Hepatocyte (in vitro differentiated cells): Measurements from ENCODE around the gene USP47. TPM values are rescaled to one million over a fixed set of nuclear protein-coding genes. Genes with fewer than 3 reads are reported as not detected.
A peak's percentile ranks its signal among the peaks of the same experiment; 100 is the strongest.

ENCODE experiments used
- DNase-seq: peaks from one replicate; pipeline ENCODE4 v3.0.0-alpha.2; 2016; ENCODE audit warnings: low spot score
- H2AFZ ChIP-seq: fragments of 200-600 bp; sonication (generic); 2 replicates; pipeline ENCODE4 v1.6.0; 2016; ENCODE audit warnings: antibody characterized with exemption, mild to moderate bottlenecking
- H3K27ac ChIP-seq: fragments of 200-600 bp; sonication (generic); 2 replicates; pipeline ENCODE4 v1.5.1; 2016; ENCODE audit warnings: mild to moderate bottlenecking
- H3K27me3 ChIP-seq: fragments of 200-600 bp; sonication (generic); 2 replicates; pipeline ENCODE4 v1.6.1; 2016
- H3K36me3 ChIP-seq: fragments of 200-600 bp; sonication (generic); replicated peaks from 2 replicates; pipeline ENCODE4 v1.5.1; 2016; ENCODE audit warnings: low read depth; ENCODE audit not compliant: insufficient read depth
- H3K4me1 ChIP-seq: fragments of 200-600 bp; sonication (generic); 2 replicates; pipeline ENCODE4 v1.5.1; 2016; ENCODE audit warnings: mild to moderate bottlenecking, moderate library complexity; ENCODE audit not compliant: insufficient read depth
- H3K4me2 ChIP-seq: fragments of 200-600 bp; sonication (generic); 2 replicates; pipeline ENCODE4 v1.6.0; 2016
- H3K4me3 ChIP-seq: fragments of 200-600 bp; sonication (generic); 2 replicates; pipeline ENCODE4 v1.5.1; 2016; ENCODE audit warnings: mild to moderate bottlenecking
- H3K79me2 ChIP-seq: fragments of 200-600 bp; sonication (generic); 2 replicates; pipeline ENCODE4 v1.6.0; 2017; ENCODE audit warnings: mild to moderate bottlenecking
- H3K9me2 ChIP-seq: fragments of 200-600 bp; sonication (generic); replicated peaks from 2 replicates; pipeline ENCODE4 v1.6.0; 2017; ENCODE audit warnings: mild to moderate bottlenecking; ENCODE audit not compliant: insufficient read depth
- H3K9me3 ChIP-seq: fragments of 200-600 bp; sonication (generic); 2 replicates; pipeline ENCODE4 v1.5.1; 2016; ENCODE audit warnings: low read depth, mild to moderate bottlenecking
- H4K20me1 ChIP-seq: fragments of 200-600 bp; sonication (generic); 2 replicates; pipeline ENCODE4 v1.6.0; 2016; ENCODE audit warnings: mild to moderate bottlenecking; ENCODE audit not compliant: insufficient read depth, poor library complexity, severe bottlenecking
- EZH2 ChIP-seq: fragments of 200-600 bp; sonication (generic); IDR thresholded peaks from 2 replicates; pipeline ENCODE4 v1.6.1; 2016; ENCODE audit warnings: antibody characterized with exemption, mild to moderate bottlenecking, borderline replicate concordance
- EZH2phosphoT487 ChIP-seq: fragments of 200-600 bp; sonication (generic); IDR thresholded peaks from one replicate; pipeline ENCODE4 v1.6.1; 2018; ENCODE audit warnings: antibody characterized with exemption, mild to moderate bottlenecking, low read depth, moderate library complexity; ENCODE audit not compliant: unreplicated experiment, severe bottlenecking
- WGBS: methylation state at CpG from one replicate; pipeline ENCODE4 v1.1.6; 2016; ENCODE audit warnings: low lambda C conversion rate; ENCODE audit errors: missing lambda C conversion rate; 5-methylcytosine and 5-hydroxymethylcytosine counted together
- polyA plus RNA-seq: library from polyadenylated mRNA; unstranded; fragments of >200 nt; fragmentation: Nextera tagmentation; extraction: Ambion mirVana; gene quantifications from 2 replicates; pipeline ENCODE4 v1.2.1, GENCODE V29; 2016
- total RNA-seq: library from RNA; depleted of rRNA; stranded (reverse); fragments of >200 nt; gene quantifications from 2 replicates; pipeline ENCODE4 v1.2.3, GENCODE V29; 2014
- TF ChIP-seq, protein P1 (sequence below): fragments of 200-600 bp; sonication (generic); IDR thresholded peaks from 2 replicates; pipeline ENCODE4 v1.5.1; 2016; ENCODE audit warnings: antibody characterized with exemption, mild to moderate bottlenecking; ENCODE audit not compliant: poor library complexity

Gene USP47
- total and polyA plus RNA-seq, 2 experiments from 2014 or later, result 34.0 to 76.9 TPM

DNA sequence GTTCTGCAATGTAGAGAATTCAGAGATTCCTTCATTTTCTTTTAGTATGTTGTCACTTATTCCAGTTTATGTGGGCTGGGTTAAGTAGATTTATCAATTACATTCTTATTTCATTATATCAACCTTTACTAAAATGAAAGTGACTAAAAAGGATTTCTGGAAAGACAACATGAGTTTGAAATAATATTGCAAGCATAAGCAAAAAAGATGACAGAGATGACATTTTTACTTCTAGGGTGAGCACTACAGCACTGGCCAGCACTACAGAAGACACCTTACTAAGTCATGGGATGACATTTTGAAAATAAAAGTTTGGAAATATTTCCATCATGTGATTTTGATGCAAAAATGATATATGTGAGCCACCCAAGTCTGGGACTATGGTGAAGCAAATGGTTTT is 2.1 kb upstream of the USP47 start:
- H3K27ac ChIP-seq, result no peak overlapping the region
- H3K9me2 ChIP-seq, result peaks cover 3% of the 10 kb centered on the region
- peaks cover 14% of the 10 kb centered on the region for H4K20me1 ChIP-seq
- H3K4me1 ChIP-seq, result peaks cover 18% of the 10 kb centered on the region
- no peak overlapping the region for H3K4me2 ChIP-seq
- peaks cover 28% of the 10 kb centered on the region for H3K79me2 ChIP-seq
- no peak overlapping the region for H2AFZ ChIP-seq
- H3K27me3 ChIP-seq, result no peaks in the 10 kb centered on the region
- TF ChIP-seq EZH2 (no peak), EZH2phosphoT487 (no peak)
- TF ChIP-seq, protein P1, sequence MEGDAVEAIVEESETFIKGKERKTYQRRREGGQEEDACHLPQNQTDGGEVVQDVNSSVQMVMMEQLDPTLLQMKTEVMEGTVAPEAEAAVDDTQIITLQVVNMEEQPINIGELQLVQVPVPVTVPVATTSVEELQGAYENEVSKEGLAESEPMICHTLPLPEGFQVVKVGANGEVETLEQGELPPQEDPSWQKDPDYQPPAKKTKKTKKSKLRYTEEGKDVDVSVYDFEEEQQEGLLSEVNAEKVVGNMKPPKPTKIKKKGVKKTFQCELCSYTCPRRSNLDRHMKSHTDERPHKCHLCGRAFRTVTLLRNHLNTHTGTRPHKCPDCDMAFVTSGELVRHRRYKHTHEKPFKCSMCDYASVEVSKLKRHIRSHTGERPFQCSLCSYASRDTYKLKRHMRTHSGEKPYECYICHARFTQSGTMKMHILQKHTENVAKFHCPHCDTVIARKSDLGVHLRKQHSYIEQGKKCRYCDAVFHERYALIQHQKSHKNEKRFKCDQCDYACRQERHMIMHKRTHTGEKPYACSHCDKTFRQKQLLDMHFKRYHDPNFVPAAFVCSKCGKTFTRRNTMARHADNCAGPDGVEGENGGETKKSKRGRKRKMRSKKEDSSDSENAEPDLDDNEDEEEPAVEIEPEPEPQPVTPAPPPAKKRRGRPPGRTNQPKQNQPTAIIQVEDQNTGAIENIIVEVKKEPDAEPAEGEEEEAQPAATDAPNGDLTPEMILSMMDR, result no peak
- DNase-seq, result no peak
- no peak overlapping the region for H3K4me3 ChIP-seq
- H3K36me3 ChIP-seq, result no peaks in the 10 kb centered on the region
- no peaks in the 10 kb centered on the region for H3K9me3 ChIP-seq

- H3K4me1 ChIP-seq, result peaks cover 33% of the 10 kb centered on the region
- TF ChIP-seq, protein P1, result no peak
- TF ChIP-seq EZH2, result no peak
- no peak for TF ChIP-seq EZH2phosphoT487
Measured at GRCh38 chr11:11841116-11841722, 553 bp upstream of the USP47 start.

GRCh38 chr11:11842421-11843008 is 743 bp downstream of the USP47 start:
- H3K27me3 ChIP-seq, result no peaks in the 10 kb centered on the region
- peak overlapping the region; percentile 89 for H3K4me2 ChIP-seq
- peak; percentile 82 for DNase-seq
- H4K20me1 ChIP-seq, result peaks cover 42% of the 10 kb centered on the region
- under 1% methylated on average over 18 of the region's 18 CpGs for WGBS
- H2AFZ ChIP-seq, result peak overlapping the region; percentile 94
- no peaks in the 10 kb centered on the region for H3K9me3 ChIP-seq
- peaks cover 41% of the 10 kb centered on the region for H3K4me1 ChIP-seq
- H3K36me3 ChIP-seq, result no peaks in the 10 kb centered on the region
- TF ChIP-seq EZH2 (peak; percentile 5), EZH2phosphoT487 (no peak)
- peaks cover 56% of the 10 kb centered on the region for H3K79me2 ChIP-seq
- peaks cover 3% of the 10 kb centered on the region for H3K9me2 ChIP-seq
- peak overlapping the region; percentile 100 for H3K27ac ChIP-seq
- peak overlapping the region; percentile 89 for H3K4me3 ChIP-seq

More at GRCh38 chr11:11841116-11841722, 553 bp upstream of the USP47 start:
- peaks cover 3% of the 10 kb centered on the region for H3K9me2 ChIP-seq
- H2AFZ ChIP-seq, result peak overlapping the region; percentile 94
- no peaks in the 10 kb centered on the region for H3K36me3 ChIP-seq
- H3K4me3 ChIP-seq, result peak overlapping the region; percentile 89
- H3K27me3 ChIP-seq, result no peaks in the 10 kb centered on the region
- peak; percentile 63 for DNase-seq
- peak overlapping the region; percentile 89 for H3K4me2 ChIP-seq
- H3K9me3 ChIP-seq, result no peaks in the 10 kb centered on the region
- 3% methylated on average over 11 of the region's 21 CpGs for WGBS
- H3K79me2 ChIP-seq, result peaks cover 43% of the 10 kb centered on the region
- H3K27ac ChIP-seq, result peak overlapping the region; percentile 100
- H4K20me1 ChIP-seq, result peaks cover 29% of the 10 kb centered on the region

DNA sequence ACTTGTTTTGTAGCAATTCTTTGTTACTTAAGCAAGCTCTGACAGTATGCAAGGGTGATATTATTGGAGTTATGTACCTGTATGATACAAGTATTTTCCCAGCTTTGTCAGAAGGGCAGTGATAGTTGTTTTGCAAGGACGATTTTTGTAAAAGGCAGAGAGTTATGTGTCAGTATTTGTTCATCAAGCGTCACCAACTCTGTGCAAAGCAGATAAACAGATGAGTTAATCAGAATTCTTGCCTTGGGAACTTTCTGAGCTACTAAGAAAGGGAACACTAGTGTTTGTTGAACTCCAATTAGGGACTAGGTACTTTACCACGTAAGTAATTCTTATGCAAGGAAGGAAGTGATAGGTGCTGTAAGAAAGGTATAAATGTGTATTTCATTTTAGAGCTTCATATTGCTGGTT is 1.4 kb downstream of the USP47 start:
- H3K79me2 ChIP-seq, result peaks cover 63% of the 10 kb centered on the region
- no peaks in the 10 kb centered on the region for H3K27me3 ChIP-seq
- H3K9me2 ChIP-seq, result peaks cover 3% of the 10 kb centered on the region
- DNase-seq, result peak; percentile 56
- H3K27ac ChIP-seq, result peak overlapping the region; percentile 100
- H3K4me3 ChIP-seq, result peak overlapping the region; percentile 89
- peak overlapping the region; percentile 89 for H3K4me2 ChIP-seq
- H2AFZ ChIP-seq, result no peak overlapping the region
- no peaks in the 10 kb centered on the region for H3K36me3 ChIP-seq
- WGBS, result 1% methylated on average over 3 of the region's 3 CpGs
- H3K9me3 ChIP-seq, result no peaks in the 10 kb centered on the region
- peaks cover 49% of the 10 kb centered on the region for H4K20me1 ChIP-seq
- peaks cover 41% of the 10 kb centered on the region for H3K4me1 ChIP-seq
- no peak for TF ChIP-seq EZH2
- TF ChIP-seq, protein P1, result no peak
- no peak for TF ChIP-seq EZH2phosphoT487
